Activated naive CD4-positive, alpha-beta T cell treated with anti-CD3 and anti-CD28 coated beads, Interleukin-2, amount 50 U/mL, for 16 hours (primary cell): ENCODE results near the gene GP9.
"Not testable (repeated sequence)": the region's sequence is repeated elsewhere in the genome, so short reads cannot be mapped to it uniquely, and the experiment has no call there.

Source experiments
- DNase-seq: peaks from one replicate; pipeline ENCODE4 v3.0.0-alpha.2; 2020

GP9 gene

GRCh38 chr3:129081503-129081902 is 20.9 kb downstream of the GP9 start:
- DNase-seq = no peak

DNA sequence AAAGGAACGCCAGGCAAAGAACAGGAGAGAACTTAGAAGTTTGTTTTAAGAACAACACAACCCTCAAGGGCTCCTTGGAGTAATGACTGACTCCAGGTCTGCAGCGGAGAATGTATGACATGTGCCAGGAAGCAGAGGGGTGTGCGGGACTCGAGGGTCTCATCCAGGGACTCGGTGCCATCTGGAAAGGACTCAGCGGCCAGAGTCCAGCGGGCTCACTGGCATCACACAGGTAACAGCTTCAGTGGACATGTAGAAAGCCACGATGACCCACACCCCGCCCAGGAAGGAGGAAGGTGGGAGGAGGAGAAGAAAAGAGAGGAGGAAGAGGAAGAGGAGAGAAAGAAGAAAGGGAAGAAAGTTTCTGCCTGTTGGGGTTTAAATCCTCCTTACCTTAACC is 21.4 kb downstream of the GP9 start:
- DNase-seq = no peak

- no peak for DNase-seq
Measured at GRCh38 chr3:129084501-129084900, 23.9 kb downstream of the GP9 start.

GRCh38 chr3:129085165-129085715 is 24.7 kb downstream of the GP9 start:
- no peak for DNase-seq

GRCh38 chr3:129085818-129086217 is 25.2 kb downstream of the GP9 start:
- no peak for DNase-seq

DNA sequence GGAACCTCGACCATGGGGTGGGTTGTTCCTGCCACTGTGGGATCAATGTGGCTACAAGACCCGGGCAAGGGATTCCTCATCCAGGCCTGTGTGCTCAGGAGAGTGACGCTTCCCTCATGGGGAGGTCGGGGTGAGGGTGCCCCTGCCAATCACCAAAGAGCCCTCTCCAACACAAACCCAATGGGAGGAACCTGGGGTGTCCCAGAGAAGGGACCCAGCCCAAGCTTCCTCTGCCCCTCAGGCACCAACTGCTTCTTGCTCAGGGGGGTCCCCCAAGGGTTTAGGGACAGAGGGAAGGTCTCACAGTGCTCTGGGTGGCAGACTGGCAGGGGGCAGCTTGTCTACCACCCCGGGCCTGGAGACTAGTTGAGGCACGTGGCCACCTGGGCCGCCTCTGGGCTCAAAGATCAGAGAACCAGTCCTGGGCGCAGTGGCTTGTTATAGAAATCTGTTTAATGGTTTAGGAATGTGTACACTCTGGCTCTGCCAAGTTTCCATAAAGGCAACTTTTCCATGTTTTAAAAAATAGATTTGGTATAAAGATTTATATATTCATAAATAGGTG is 26.6 kb downstream of the GP9 start:
- no peak for DNase-seq

GRCh38 chr3:129087904-129088303 is 27.3 kb downstream of the GP9 start:
- DNase-seq = not testable (repeated sequence)

GRCh38 chr3:129088312-129088711 is 27.7 kb downstream of the GP9 start:
- not testable (repeated sequence) for DNase-seq

GRCh38 chr3:129095285-129095684 is 34.7 kb downstream of the GP9 start:
- DNase-seq = no peak

GRCh38 chr3:129100274-129100673 is 39.7 kb downstream of the GP9 start:
- no peak for DNase-seq

DNA sequence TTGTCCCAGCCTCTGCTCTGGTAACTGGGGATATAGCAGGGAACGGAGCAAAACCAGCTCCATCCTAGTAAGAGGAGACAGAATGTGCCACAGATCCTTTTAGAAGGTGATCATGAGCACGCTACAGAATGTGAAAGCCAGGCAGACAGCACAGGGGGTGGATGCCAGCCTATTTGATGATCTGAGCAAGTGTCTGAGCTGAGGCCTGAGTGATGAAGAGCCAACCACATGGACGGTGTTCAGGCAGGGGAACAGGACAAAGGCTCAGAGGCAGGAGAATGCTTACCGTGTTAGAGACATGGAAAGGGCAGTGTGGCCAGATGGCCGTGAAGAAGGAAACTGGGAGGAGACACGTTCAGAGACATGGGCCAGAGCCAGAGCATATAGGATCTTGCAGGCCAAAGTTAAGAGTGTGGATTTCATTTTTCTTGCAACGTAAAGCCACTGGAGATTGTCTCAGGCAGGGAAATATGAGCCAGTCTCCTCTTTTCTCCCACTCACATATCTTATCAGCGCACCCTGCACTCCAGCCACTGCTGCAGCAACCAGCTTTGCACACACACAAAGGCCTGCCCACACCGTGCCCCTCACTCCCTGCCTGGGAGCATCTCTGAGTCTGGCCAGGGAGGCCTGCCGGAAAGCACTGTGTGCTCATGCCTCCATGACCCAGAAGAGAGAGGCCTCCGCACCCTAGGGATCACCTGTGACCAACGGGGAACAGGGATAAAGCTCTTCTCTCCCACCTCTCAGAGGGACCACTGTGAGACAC is 41.0 kb downstream of the GP9 start:
- no peak for DNase-seq

GRCh38 chr3:129103296-129103695 is 42.7 kb downstream of the GP9 start:
- DNase-seq = no peak

- no peak for DNase-seq
Measured at GRCh38 chr3:129104051-129104450, 43.5 kb downstream of the GP9 start.

- no peak for DNase-seq
Measured at GRCh38 chr3:129104498-129105079, 44.0 kb downstream of the GP9 start.

- DNase-seq = no peak
Measured at GRCh38 chr3:129105862-129106261, 45.3 kb downstream of the GP9 start.

- no peak for DNase-seq
Measured at GRCh38 chr3:129106320-129106719, 45.7 kb downstream of the GP9 start.

DNA sequence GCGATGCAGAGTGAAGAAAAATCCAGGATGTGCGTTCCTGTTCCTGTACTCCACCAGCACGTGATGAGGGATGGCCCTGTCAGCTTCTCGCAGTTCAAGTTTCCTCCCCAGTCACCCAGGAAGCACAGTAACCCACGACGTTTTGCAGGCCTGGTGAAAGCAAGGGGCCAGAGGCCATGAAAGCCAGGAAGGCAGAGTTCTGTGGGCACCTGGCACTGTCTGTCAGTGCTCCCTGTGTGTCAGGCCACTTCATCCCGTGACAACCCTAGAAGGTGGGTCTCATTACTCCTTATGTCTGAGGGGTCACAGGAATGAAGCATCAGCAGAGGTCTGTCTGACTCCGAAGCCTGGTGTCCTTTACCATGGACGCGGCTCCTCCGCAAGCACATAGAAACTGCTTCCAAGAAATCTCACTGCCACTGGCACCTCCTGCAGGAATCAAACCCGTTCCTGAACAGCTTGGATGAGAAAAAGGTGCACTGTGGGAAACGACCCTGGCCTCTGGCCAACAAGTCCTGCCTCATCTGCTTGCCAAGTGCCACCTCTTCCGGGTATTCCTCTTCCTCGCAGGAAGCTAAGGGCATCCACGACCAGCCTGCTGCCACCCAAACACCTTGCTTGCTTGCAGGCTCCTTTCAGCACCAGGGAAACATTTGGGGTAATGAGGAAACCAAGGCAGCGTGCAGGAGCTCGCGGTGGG is 46.4 kb downstream of the GP9 start:
- no peak for DNase-seq

- DNase-seq = no peak
Measured at GRCh38 chr3:129107793-129108192, 47.2 kb downstream of the GP9 start.

DNA sequence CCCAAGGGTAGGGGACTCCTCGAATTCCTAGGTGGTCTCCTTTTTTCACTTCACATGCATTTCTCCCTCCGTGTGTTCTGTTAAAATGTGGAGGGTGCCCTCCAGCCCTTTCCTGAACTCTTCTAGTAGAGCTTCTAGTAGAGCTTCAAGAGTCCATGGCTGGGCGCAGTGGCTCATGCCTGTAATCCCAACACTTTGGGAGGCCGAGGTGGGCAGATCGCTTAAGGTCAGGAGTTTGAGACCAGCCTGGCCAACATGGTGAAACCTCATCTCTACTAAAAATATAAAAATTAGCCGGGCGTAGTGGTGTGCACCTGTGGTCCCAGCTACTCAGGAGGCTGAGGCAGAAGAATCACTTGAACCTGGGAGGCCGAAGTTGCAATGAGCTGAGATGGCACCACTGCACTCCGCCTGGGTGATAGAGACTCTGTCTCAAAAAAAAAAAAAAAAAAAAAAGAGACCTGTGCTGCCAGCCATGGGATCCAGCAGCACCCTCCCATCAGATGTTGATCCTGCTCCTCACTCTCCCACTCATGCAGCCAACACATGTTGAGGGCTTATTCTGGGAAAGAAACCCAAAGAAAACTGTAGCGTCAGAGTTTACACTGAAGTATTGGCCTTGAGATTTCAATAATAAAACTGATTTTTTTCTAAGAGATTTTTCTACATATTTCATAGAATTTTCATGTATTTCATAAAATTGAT is 50.6 kb downstream of the GP9 start:
- not testable (repeated sequence) for DNase-seq
